Measurements from ENCODE around the gene NTM. TPM values are rescaled to one million over a fixed set of nuclear protein-coding genes. Genes with fewer than 3 reads are reported as not detected.

NTM gene
- total RNA-seq, 4 donors from 2014 or later = 0.78 to 1.1 (median 0.88) TPM; not detected in 1

- Histone ChIP-seq H3K9me3 (no peaks in the 10 kb centered on the region), H3K36me3 (no peaks in the 10 kb centered on the region), H3K27ac (no peak overlapping the region), H3K27me3 (no peaks in the 10 kb centered on the region), H3K4me1 (no peaks in the 10 kb centered on the region), H3K4me3 (replicated peaks in 1 of 3) (no peak overlapping the region)
- intact Hi-C loops (cut with DNase I) = no loop called here
- no peak for DNase-seq
- 77 to 79% methylated on average over 1 of the region's 1 CpG for WGBS, 2 donors
- TF ChIP-seq CTCF (IDR thresholded peaks at IDR 0.05) = no peak
- no peak for TF ChIP-seq POLR2A (IDR thresholded peaks at IDR 0.05)
Observed at GRCh38 chr11:131402040-131402439, 31.6 kb downstream of the NTM start.

GRCh38 chr11:131404010-131404409, 33.6 kb downstream of the NTM start:
- intact Hi-C loops (cut with DNase I) = no loop called here
- no peak overlapping the region for H3K4me3 ChIP-seq (replicated peaks in 1 of 3)
- TF ChIP-seq POLR2A (IDR thresholded peaks at IDR 0.05) = no peak
- TF ChIP-seq CTCF (IDR thresholded peaks at IDR 0.05) = no peak
- H3K4me1 ChIP-seq = no peaks in the 10 kb centered on the region
- no peaks in the 10 kb centered on the region for H3K27me3 ChIP-seq
- no peak overlapping the region for H3K27ac ChIP-seq
- DNase-seq = no peak
- 89 to 94% methylated on average over 9 of the region's 9 CpGs for WGBS, 2 donors
- H3K36me3 ChIP-seq = no peaks in the 10 kb centered on the region
- no peaks in the 10 kb centered on the region for H3K9me3 ChIP-seq

- Histone ChIP-seq H3K27ac (no peak overlapping the region), H3K27me3 (no peaks in the 10 kb centered on the region), H3K9me3 (no peaks in the 10 kb centered on the region), H3K36me3 (no peaks in the 10 kb centered on the region), H3K4me3 (replicated peaks in 1 of 3) (no peak overlapping the region), H3K4me1 (no peaks in the 10 kb centered on the region)
- intact Hi-C loops (cut with DNase I) = no loop called here
- WGBS, 2 donors = 62 to 77% methylated on average over 5 of the region's 5 CpGs
- TF ChIP-seq POLR2A (IDR thresholded peaks at IDR 0.05) (no peak), CTCF (IDR thresholded peaks at IDR 0.05) (peak in 2 of 6 experiments; percentile 10 to 11)
- DNase-seq = no peak
Observed at GRCh38 chr11:131408025-131408640, 37.7 kb downstream of the NTM start.

GRCh38 chr11:131409345-131409744, 38.9 kb downstream of the NTM start:
- no peaks in the 10 kb centered on the region for H3K4me1 ChIP-seq
- no peaks in the 10 kb centered on the region for H3K27me3 ChIP-seq
- TF ChIP-seq POLR2A (IDR thresholded peaks at IDR 0.05) (no peak), CTCF (IDR thresholded peaks at IDR 0.05) (no peak)
- intact Hi-C loops (cut with DNase I) = no loop called here
- WGBS, 2 donors = 39 to 45% methylated on average over 5 to 8 of the region's 8 CpGs
- no peak overlapping the region for H3K27ac ChIP-seq
- H3K36me3 ChIP-seq = no peaks in the 10 kb centered on the region
- H3K4me3 ChIP-seq (replicated peaks in 1 of 3) = no peak overlapping the region
- H3K9me3 ChIP-seq = no peaks in the 10 kb centered on the region
- no peak for DNase-seq

GRCh38 chr11:131411636-131412035, 41.2 kb downstream of the NTM start:
- no peak overlapping the region for H3K4me3 ChIP-seq (replicated peaks in 1 of 3)
- H3K36me3 ChIP-seq = no peaks in the 10 kb centered on the region
- no peak for DNase-seq
- no peak for TF ChIP-seq CTCF (IDR thresholded peaks at IDR 0.05)
- no peak for TF ChIP-seq POLR2A (IDR thresholded peaks at IDR 0.05)
- H3K27ac ChIP-seq = no peak overlapping the region
- no peaks in the 10 kb centered on the region for H3K4me1 ChIP-seq
- intact Hi-C loops (cut with DNase I) = no loop called here
- H3K9me3 ChIP-seq = no peaks in the 10 kb centered on the region
- H3K27me3 ChIP-seq = no peaks in the 10 kb centered on the region
- 62 to 79% methylated on average over 6 of the region's 6 CpGs for WGBS, 2 donors
